GM23338 (cell line): ENCODE data around the gene POMT2.

Experiments used
- CREB1 ChIP-seq: fragments of 250-450 bp; sonication (Bioruptor Pico); IDR thresholded peaks from 2 replicates; pipeline ENCODE4 v1.5.0; 2020; ENCODE audit warnings: low read depth, mild to moderate bottlenecking, moderate library complexity
- ETS1 ChIP-seq: IDR thresholded peaks from 2 replicates; pipeline ENCODE4 v1.6.1; 2016; ENCODE audit warnings: antibody characterized with exemption
- EZH2 ChIP-seq: fragments of 200-600 bp; sonication (generic); IDR thresholded peaks from one replicate; pipeline ENCODE4 v1.8.0; 2017; ENCODE audit warnings: antibody characterized with exemption, mild to moderate bottlenecking, low read depth; ENCODE audit not compliant: unreplicated experiment
- EZH2phosphoT487 ChIP-seq: fragments of 200-600 bp; sonication (generic); IDR thresholded peaks from one replicate; pipeline ENCODE4 v1.8.1; 2018; ENCODE audit warnings: antibody characterized with exemption; ENCODE audit not compliant: unreplicated experiment
- JUNB ChIP-seq: IDR thresholded peaks from one replicate; pipeline ENCODE4 v1.6.1; 2016; ENCODE audit warnings: antibody characterized with exemption; ENCODE audit not compliant: unreplicated experiment
- NANOG ChIP-seq: IDR thresholded peaks from 2 replicates; pipeline ENCODE4 v1.6.1; 2016; ENCODE audit warnings: antibody characterized with exemption, borderline replicate concordance
- POLR2AphosphoS5 ChIP-seq: IDR thresholded peaks from 2 replicates; pipeline ENCODE4 v1.6.1; 2016; ENCODE audit warnings: antibody characterized with exemption, low read depth
- STAT1 ChIP-seq: IDR thresholded peaks from one replicate; pipeline ENCODE4 v1.6.1; 2016; ENCODE audit warnings: antibody characterized with exemption; ENCODE audit not compliant: unreplicated experiment
- ZNF331 ChIP-seq: fragments of 250-450 bp; sonication (Bioruptor Pico); IDR thresholded peaks from 2 replicates; pipeline ENCODE4 v1.5.0; 2020; ENCODE audit warnings: low read depth, mild to moderate bottlenecking, moderate library complexity
- TF ChIP-seq, protein P1 (sequence below), 2 experiments: fragments of 200-600 bp in 1 of 2; sonication (generic) in 1 of 2; conservative IDR thresholded peaks; 2 replicates each; pipeline versions ENCODE4 v1.5.1 to v1.6.1; 2016 to 2017; ENCODE audit warnings: antibody characterized with exemption in 2 of 2, low read depth in 2 of 2, mild to moderate bottlenecking in 2 of 2, moderate library complexity in 1 of 2
- TF ChIP-seq, protein P2 (sequence below): IDR thresholded peaks from one replicate; pipeline ENCODE4 v1.6.1; 2018; ENCODE audit warnings: antibody characterized with exemption; ENCODE audit not compliant: unreplicated experiment

GRCh38 chr14:77314539-77315457 is 5.9 kb downstream of the POMT2 start:
- TF ChIP-seq, protein P1, sequence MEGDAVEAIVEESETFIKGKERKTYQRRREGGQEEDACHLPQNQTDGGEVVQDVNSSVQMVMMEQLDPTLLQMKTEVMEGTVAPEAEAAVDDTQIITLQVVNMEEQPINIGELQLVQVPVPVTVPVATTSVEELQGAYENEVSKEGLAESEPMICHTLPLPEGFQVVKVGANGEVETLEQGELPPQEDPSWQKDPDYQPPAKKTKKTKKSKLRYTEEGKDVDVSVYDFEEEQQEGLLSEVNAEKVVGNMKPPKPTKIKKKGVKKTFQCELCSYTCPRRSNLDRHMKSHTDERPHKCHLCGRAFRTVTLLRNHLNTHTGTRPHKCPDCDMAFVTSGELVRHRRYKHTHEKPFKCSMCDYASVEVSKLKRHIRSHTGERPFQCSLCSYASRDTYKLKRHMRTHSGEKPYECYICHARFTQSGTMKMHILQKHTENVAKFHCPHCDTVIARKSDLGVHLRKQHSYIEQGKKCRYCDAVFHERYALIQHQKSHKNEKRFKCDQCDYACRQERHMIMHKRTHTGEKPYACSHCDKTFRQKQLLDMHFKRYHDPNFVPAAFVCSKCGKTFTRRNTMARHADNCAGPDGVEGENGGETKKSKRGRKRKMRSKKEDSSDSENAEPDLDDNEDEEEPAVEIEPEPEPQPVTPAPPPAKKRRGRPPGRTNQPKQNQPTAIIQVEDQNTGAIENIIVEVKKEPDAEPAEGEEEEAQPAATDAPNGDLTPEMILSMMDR (conservative IDR thresholded peaks at IDR 0.05; ENCODE audit: low read depth in 2 of 2), result no peak
- TF ChIP-seq ETS1, result no peak
- no peak for TF ChIP-seq JUNB
- TF ChIP-seq POLR2AphosphoS5, result no peak
- TF ChIP-seq ZNF331, result no peak
- TF ChIP-seq CREB1 (CRISPR knock-in tag), result no peak
- TF ChIP-seq EZH2, result no peak
- TF ChIP-seq, protein P2, sequence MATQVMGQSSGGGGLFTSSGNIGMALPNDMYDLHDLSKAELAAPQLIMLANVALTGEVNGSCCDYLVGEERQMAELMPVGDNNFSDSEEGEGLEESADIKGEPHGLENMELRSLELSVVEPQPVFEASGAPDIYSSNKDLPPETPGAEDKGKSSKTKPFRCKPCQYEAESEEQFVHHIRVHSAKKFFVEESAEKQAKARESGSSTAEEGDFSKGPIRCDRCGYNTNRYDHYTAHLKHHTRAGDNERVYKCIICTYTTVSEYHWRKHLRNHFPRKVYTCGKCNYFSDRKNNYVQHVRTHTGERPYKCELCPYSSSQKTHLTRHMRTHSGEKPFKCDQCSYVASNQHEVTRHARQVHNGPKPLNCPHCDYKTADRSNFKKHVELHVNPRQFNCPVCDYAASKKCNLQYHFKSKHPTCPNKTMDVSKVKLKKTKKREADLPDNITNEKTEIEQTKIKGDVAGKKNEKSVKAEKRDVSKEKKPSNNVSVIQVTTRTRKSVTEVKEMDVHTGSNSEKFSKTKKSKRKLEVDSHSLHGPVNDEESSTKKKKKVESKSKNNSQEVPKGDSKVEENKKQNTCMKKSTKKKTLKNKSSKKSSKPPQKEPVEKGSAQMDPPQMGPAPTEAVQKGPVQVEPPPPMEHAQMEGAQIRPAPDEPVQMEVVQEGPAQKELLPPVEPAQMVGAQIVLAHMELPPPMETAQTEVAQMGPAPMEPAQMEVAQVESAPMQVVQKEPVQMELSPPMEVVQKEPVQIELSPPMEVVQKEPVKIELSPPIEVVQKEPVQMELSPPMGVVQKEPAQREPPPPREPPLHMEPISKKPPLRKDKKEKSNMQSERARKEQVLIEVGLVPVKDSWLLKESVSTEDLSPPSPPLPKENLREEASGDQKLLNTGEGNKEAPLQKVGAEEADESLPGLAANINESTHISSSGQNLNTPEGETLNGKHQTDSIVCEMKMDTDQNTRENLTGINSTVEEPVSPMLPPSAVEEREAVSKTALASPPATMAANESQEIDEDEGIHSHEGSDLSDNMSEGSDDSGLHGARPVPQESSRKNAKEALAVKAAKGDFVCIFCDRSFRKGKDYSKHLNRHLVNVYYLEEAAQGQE, result no peak
- no peak for TF ChIP-seq EZH2phosphoT487
- no peak for TF ChIP-seq NANOG
- TF ChIP-seq STAT1, result no peak
